HG02938 (cell line): Measurements from ENCODE around the gene TSPAN9.

Experiments
- ATAC-seq: cut with Tn5 transposase; IDR thresholded peaks from one replicate; pipeline ENCODE4 v1.9.1; 2021; ENCODE audit warnings: mild to moderate bottlenecking, moderate library complexity; ENCODE audit not compliant: unreplicated experiment

The TSPAN9 gene

GRCh38 chr12:3263939-3264922 is 187.1 kb downstream of the TSPAN9 start:
- ATAC-seq = no peak

GRCh38 chr12:3265406-3265805 is 188.2 kb downstream of the TSPAN9 start:
- no peak for ATAC-seq

- ATAC-seq = no peak
Measured at GRCh38 chr12:3266638-3267037, 189.5 kb downstream of the TSPAN9 start.

- ATAC-seq = no peak
Measured at GRCh38 chr12:3267690-3268089, 190.5 kb downstream of the TSPAN9 start.

GRCh38 chr12:3269594-3269993 is 192.4 kb downstream of the TSPAN9 start:
- ATAC-seq = no peak

GRCh38 chr12:3271146-3271545 is 194.0 kb downstream of the TSPAN9 start:
- no peak for ATAC-seq

GRCh38 chr12:3271639-3272038 is 194.5 kb downstream of the TSPAN9 start:
- no peak for ATAC-seq

GRCh38 chr12:3272958-3273357 is 195.8 kb downstream of the TSPAN9 start:
- ATAC-seq = no peak

- ATAC-seq = no peak
Measured at GRCh38 chr12:3273409-3273853, 196.3 kb downstream of the TSPAN9 start.

- no peak for ATAC-seq
Measured at GRCh38 chr12:3274664-3275063, 197.5 kb downstream of the TSPAN9 start.

GRCh38 chr12:3275171-3276041 is 198.2 kb downstream of the TSPAN9 start:
- ATAC-seq = no peak

- ATAC-seq = no peak
Measured at GRCh38 chr12:3276226-3276625, 199.0 kb downstream of the TSPAN9 start.

- ATAC-seq = no peak
Measured at GRCh38 chr12:3277306-3277943, 200.2 kb downstream of the TSPAN9 start.

- no peak for ATAC-seq
Measured at GRCh38 chr12:3278681-3279414, 201.7 kb downstream of the TSPAN9 start.

- no peak for ATAC-seq
Measured at GRCh38 chr12:3279415-3279780, 202.2 kb downstream of the TSPAN9 start.

GRCh38 chr12:3279832-3280231 is 202.7 kb downstream of the TSPAN9 start:
- no peak for ATAC-seq

GRCh38 chr12:3280967-3281366 is 203.8 kb downstream of the TSPAN9 start:
- no peak for ATAC-seq

GRCh38 chr12:3281588-3282383 is 204.6 kb downstream of the TSPAN9 start:
- ATAC-seq = no peak

- no peak for ATAC-seq
Measured at GRCh38 chr12:3282384-3282670, 205.1 kb downstream of the TSPAN9 start.

GRCh38 chr12:3283137-3283680 is 206.0 kb downstream of the TSPAN9 start:
- no peak for ATAC-seq
